Lower lobe of right lung (tissue), 2 donors: ENCODE data around the gene NTN5. TPM values are rescaled to one million over a fixed set of nuclear protein-coding genes. Genes with fewer than 3 reads are reported as not detected.

Experiments used
- ATAC-seq, 2 donors: fragments of 200-7000 bp; cut with Tn5 transposase; one replicate each; pipeline ENCODE4 v1.9.1; 2020 to 2022; ENCODE audit warnings: mild to moderate bottlenecking in 2 of 2, moderate library complexity in 2 of 2
- DNase-seq: peaks from one replicate; pipeline ENCODE4 v3.0.0-alpha.2; 2020
- H3K27ac ChIP-seq: fragments of 200-600 bp; one replicate; pipeline ENCODE4 v1.8.0; 2022
- H3K27me3 ChIP-seq: fragments of 200-600 bp; one replicate; pipeline ENCODE4 v1.8.0; 2022; ENCODE audit warnings: low read depth
- H3K36me3 ChIP-seq: fragments of 200-600 bp; one replicate; pipeline ENCODE4 v1.8.0; 2022; ENCODE audit warnings: mild to moderate bottlenecking
- H3K4me1 ChIP-seq: fragments of 200-600 bp; one replicate; pipeline ENCODE4 v1.8.0; 2022
- H3K4me3 ChIP-seq: fragments of 200-600 bp; one replicate; pipeline ENCODE4 v1.8.0; 2022; ENCODE audit warnings: mild to moderate bottlenecking
- H3K9me3 ChIP-seq: fragments of 200-600 bp; one replicate; pipeline ENCODE4 v1.8.0; 2022
- CTCF ChIP-seq: fragments of 200-600 bp; IDR thresholded peaks from one replicate; pipeline ENCODE4 v1.8.0; 2022; ENCODE audit warnings: antibody characterized with exemption, mild to moderate bottlenecking
- intact Hi-C: fragments of 100-400 bp; cut with DNase I; formaldehyde crosslinking; loops from one replicate; pipeline ENCODE4 v1.11.0; 2022
- total RNA-seq: library from RNA; stranded (reverse); fragmentation: NEBNext Ultra II Directional; extraction: Animal tissue kit (Norgen Biotek cat#: 25700); gene quantifications from one replicate; pipeline ENCODE4 v1.2.1, GENCODE V29; 2021
- donor health status: DM: no; HTN: yes; CAD: no; lungs with severe emphysema.

The NTN5 gene
- total RNA-seq, 1 donor from 2014 or later = 0.24 TPM

GRCh38 chr19:48637449-48637947, 35.3 kb downstream of the NTN5 start:
- no peaks in the 10 kb centered on the region for H3K27me3 ChIP-seq
- H3K4me3 ChIP-seq = peak overlapping the region; percentile 84
- DNase-seq (peak; percentile 100), ATAC-seq (peak; percentile 85 to 91)
- H3K4me1 ChIP-seq = peaks cover 47% of the 10 kb centered on the region
- H3K27ac ChIP-seq = peak overlapping the region; percentile 96
- H3K9me3 ChIP-seq = no peaks in the 10 kb centered on the region
- intact Hi-C loops = no loop called here
- peaks cover 13% of the 10 kb centered on the region for H3K36me3 ChIP-seq
- no peak for TF ChIP-seq CTCF

- peak; percentile 8 to 11 for ATAC-seq
- Histone ChIP-seq H3K36me3 (peaks cover 18% of the 10 kb centered on the region), H3K4me1 (peaks cover 52% of the 10 kb centered on the region), H3K27ac (peak within 1 kb of the TSS; percentile 96), H3K27me3 (no peaks in the 10 kb centered on the region), H3K4me3 (peak within 1 kb of the TSS; percentile 84), H3K9me3 (no peaks in the 10 kb centered on the region)
- intact Hi-C loops = no loop called here
- DNase-seq = peak; percentile 80
- peak; percentile 24 for TF ChIP-seq CTCF
Measured at GRCh38 chr19:48636859-48637448, 35.9 kb downstream of the NTN5 start, which contains the start of gene DBP. TSS of gene DBP (minus strand) at chr19:48637379. CDS start at chr19:48636994, 385 bp downstream.

GRCh38 chr19:48635966-48636858, 36.6 kb downstream of the NTN5 start:
- Histone ChIP-seq H3K27ac (peak overlapping the region; percentile 96), H3K4me1 (peaks cover 59% of the 10 kb centered on the region), H3K4me3 (peak overlapping the region; percentile 84), H3K36me3 (peaks cover 22% of the 10 kb centered on the region), H3K27me3 (no peaks in the 10 kb centered on the region), H3K9me3 (no peaks in the 10 kb centered on the region)
- intact Hi-C loops = no loop called here
- no peak for TF ChIP-seq CTCF
- DNase-seq (no peak), ATAC-seq (no peak)

GRCh38 chr19:48635263-48635965, 37.4 kb downstream of the NTN5 start:
- Histone ChIP-seq H3K4me3 (peak overlapping the region; percentile 84), H3K4me1 (peaks cover 67% of the 10 kb centered on the region), H3K9me3 (no peaks in the 10 kb centered on the region), H3K27ac (peak overlapping the region; percentile 96), H3K27me3 (no peaks in the 10 kb centered on the region), H3K36me3 (peaks cover 30% of the 10 kb centered on the region)
- intact Hi-C loops = no loop called here
- peak; percentile 66 to 67 for ATAC-seq
- no peak for TF ChIP-seq CTCF
- DNase-seq = peak; percentile 78
